ENCODE measurements around the gene RSPH9. TPM values are rescaled to one million over a fixed set of nuclear protein-coding genes. Genes with fewer than 3 reads are reported as not detected.

The RSPH9 gene
- total RNA-seq, 2 donors from 2014 or later = not detected

DNA sequence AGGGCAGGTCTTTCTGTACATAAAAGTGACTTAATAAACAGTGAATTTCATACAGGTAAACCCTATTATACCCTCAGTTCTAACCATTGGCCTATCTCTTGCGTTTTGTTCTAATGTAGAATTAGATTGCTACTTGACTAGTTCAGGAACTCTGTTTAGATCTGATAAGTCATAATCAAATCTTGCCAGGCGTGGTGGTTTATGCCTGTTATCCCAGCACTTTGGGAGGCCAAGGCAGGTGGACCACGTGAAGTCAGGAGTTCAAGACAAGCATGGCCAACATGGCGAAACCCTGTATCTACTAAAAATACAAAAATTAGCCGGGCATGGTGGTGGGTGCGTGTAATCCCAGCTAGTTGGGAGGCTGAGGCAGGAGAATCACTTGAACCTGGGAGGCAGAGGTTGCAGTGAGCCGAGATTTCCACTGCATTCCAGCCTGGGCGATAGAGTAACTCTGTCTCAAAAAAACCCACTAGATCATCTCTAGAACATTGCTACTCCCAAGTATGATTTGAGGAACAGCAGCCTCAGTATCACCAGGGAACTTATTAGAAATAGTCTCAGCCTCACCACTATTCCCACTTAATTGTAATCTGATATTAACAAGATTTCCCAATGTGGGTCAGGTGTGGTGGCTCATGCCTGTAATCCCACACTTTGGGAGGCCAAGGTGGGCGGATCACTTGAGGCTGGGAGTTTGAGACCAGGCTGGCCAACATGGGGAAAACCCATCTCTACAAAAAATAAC lies 27.9 kb upstream of the RSPH9 start:
- no peak overlapping the region for H3K27ac ChIP-seq
- H3K36me3 ChIP-seq = peaks cover 21% of the 10 kb centered on the region
- DNase-seq (ENCODE audit: low spot score) (no peak), ATAC-seq (ENCODE audit: insufficient number of reproducible peaks, low FRiP score, low read depth) (no peak)
- H3K4me1 ChIP-seq (ENCODE audit: control insufficient read depth in 1 of 2, low read depth in 2 of 2) = no peaks in the 10 kb centered on the region
- TF ChIP-seq CTCF (IDR thresholded peaks at IDR 0.05) = no peak
- no peak overlapping the region for H3K4me3 ChIP-seq
- no peaks in the 10 kb centered on the region for H3K27me3 ChIP-seq (replicated peaks; ENCODE audit: insufficient read depth)
- H3K9me3 ChIP-seq = no peaks in the 10 kb centered on the region

- ATAC-seq (ENCODE audit: insufficient number of reproducible peaks, low FRiP score, low read depth) (no peak), DNase-seq (ENCODE audit: low spot score) (no peak)
- peaks cover 0 to 6% of the 10 kb centered on the region in 2 donors for H3K4me1 ChIP-seq (ENCODE audit: control insufficient read depth in 1 of 2, low read depth in 2 of 2)
- H3K4me3 ChIP-seq = no peak overlapping the region
- H3K27ac ChIP-seq = no peak overlapping the region
- H3K9me3 ChIP-seq = no peaks in the 10 kb centered on the region
- no peaks in the 10 kb centered on the region for H3K27me3 ChIP-seq (replicated peaks; ENCODE audit: insufficient read depth)
- H3K36me3 ChIP-seq = peaks cover 53% of the 10 kb centered on the region
- TF ChIP-seq CTCF (IDR thresholded peaks at IDR 0.05) = no peak
Measured at GRCh38 chr6:43621078-43621835, 23.6 kb upstream of the RSPH9 start.

DNA sequence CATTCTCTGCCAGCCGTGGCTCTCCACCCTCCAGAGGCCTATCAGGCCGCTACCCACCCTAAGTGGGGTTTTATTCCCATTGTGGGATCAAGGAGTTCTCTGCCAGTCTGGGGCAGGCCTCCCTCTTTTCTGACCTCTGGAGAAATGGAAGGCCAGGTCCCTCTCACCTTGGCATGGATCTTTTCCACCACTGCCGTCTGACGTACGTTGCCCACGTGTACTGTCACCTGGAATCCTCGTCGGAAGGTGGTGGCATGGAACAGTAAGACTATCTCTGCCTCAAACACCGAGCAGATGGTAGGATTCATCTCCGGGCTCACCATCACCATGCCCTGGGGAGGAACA lies 23.0 kb upstream of the RSPH9 start:
- Histone ChIP-seq H3K27me3 (replicated peaks; ENCODE audit: insufficient read depth) (no peaks in the 10 kb centered on the region), H3K4me3 (no peak overlapping the region), H3K27ac (no peak overlapping the region), H3K9me3 (no peaks in the 10 kb centered on the region), H3K36me3 (peaks cover 54% of the 10 kb centered on the region), H3K4me1 (ENCODE audit: control insufficient read depth in 1 of 2, low read depth in 2 of 2) (peaks cover 0 to 11% of the 10 kb centered on the region in 2 donors)
- DNase-seq (ENCODE audit: low spot score) (no peak), ATAC-seq (ENCODE audit: insufficient number of reproducible peaks, low FRiP score, low read depth) (no peak)
- TF ChIP-seq CTCF (IDR thresholded peaks at IDR 0.05) = no peak

DNA sequence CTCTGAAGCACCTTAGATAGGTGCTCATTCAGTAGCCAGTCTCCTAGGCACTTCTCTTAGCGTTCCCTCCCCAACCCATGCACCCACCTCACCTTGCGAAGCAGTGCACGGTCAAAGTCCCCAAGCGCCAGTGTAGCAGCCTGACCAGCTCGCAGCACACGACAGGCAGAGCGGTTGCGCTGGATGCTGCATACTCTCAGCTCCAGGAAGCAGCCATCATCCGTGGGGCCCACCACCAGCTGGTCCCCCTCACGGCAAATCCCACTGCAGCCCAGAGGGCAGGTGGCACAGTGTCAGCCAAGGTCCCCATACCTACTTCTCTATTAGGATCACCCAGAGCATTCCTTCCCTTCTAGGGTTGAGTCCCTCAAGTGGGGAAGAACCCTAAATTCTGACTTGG lies 22.3 kb upstream of the RSPH9 start:
- no peak overlapping the region for H3K4me3 ChIP-seq
- peaks cover under 1 to 18% of the 10 kb centered on the region in 2 donors for H3K4me1 ChIP-seq (ENCODE audit: control insufficient read depth in 1 of 2, low read depth in 2 of 2)
- H3K27me3 ChIP-seq (replicated peaks; ENCODE audit: insufficient read depth) = no peaks in the 10 kb centered on the region
- DNase-seq (ENCODE audit: low spot score) (no peak), ATAC-seq (ENCODE audit: insufficient number of reproducible peaks, low FRiP score, low read depth) (no peak)
- H3K9me3 ChIP-seq = no peaks in the 10 kb centered on the region
- TF ChIP-seq CTCF (IDR thresholded peaks at IDR 0.05) = no peak
- no peak overlapping the region for H3K27ac ChIP-seq
- H3K36me3 ChIP-seq = peaks cover 54% of the 10 kb centered on the region

DNA sequence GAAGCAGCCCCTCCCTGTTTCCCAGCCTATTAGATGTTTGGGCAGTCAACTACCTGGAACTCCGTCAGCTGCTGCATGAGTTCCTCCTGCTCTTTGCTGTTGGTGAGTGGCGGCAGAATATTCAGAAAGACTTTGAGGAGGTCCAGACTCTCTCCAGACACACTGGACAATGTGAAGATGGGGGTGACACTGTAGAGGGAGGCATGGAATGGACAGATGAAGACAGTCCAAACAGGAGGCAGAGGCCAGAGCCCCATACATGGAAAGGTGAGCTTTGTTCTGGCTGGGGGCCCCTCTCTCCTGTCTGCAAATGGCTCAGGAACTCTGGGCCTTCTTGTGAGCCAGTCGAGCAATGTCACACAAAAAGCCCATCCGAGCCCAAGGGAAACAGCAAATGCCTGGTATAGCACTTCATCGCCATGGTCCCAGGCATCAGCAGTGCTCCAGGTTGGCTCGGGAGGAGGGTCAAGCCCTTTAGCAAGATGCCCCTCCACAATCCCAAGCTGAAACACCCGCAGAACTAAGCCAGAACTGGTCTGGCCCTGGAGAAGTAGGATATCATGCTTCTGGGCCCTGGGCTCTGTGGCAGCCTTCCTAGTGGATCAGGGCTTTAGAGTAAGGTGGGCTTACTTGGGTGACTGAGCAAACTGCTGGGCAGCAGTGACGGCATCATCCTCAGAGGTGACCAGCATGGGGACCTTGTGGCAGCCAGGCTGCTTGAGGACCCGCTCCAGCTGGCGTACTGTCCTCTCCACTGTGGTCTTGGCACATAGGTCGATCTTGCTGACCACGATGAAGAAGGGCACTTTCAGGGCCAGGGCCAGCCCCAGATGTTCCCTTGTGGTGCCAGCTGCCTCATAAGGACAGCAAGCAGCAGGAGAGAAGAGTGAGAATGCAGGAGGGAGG lies 20.7 kb upstream of the RSPH9 start:
- no peak overlapping the region for H3K27ac ChIP-seq
- no peak for DNase-seq (ENCODE audit: low spot score)
- H3K27me3 ChIP-seq (replicated peaks; ENCODE audit: insufficient read depth) = no peaks in the 10 kb centered on the region
- H3K4me3 ChIP-seq = no peak overlapping the region
- TF ChIP-seq CTCF (IDR thresholded peaks at IDR 0.05) = no peak
- H3K9me3 ChIP-seq = no peaks in the 10 kb centered on the region
- H3K4me1 ChIP-seq (ENCODE audit: control insufficient read depth in 1 of 2, low read depth in 2 of 2) = peaks cover 7 to 24% of the 10 kb centered on the region in 2 donors
- no peak for ATAC-seq (ENCODE audit: insufficient number of reproducible peaks, low FRiP score, low read depth)
- H3K36me3 ChIP-seq = peaks cover 54% of the 10 kb centered on the region
